Cardiac fibroblast (primary cell): Measurements from ENCODE around the gene NTNG1.

ENCODE experiments used
- DNase-seq, 2 donors: peaks; one replicate each; pipeline versions ENCODE4 v3.0.0 to v3.0.0-alpha.2; 2010; ENCODE audit warnings: low read depth in 2 of 2
- H3K4me3 ChIP-seq, 2 donors: replicated peaks in 1 of 2; 1 replicate in 1 of 2; 2 replicates in 1 of 2; pipeline ENCODE4 v1.5.1; 2011; ENCODE audit warnings: low read depth in 2 of 2, low read length in 2 of 2, mild to moderate bottlenecking in 2 of 2, moderate library complexity in 1 of 2
- TF ChIP-seq, protein P1 (sequence below): IDR thresholded peaks from one replicate; pipeline ENCODE4 v1.5.1; 2011; ENCODE audit warnings: low read depth, mild to moderate bottlenecking, low read length, inconsistent platforms

The NTNG1 gene

GRCh38 chr1:107298526-107298925 lies 157.7 kb downstream of the NTNG1 start:
- no peak for DNase-seq
- H3K4me3 ChIP-seq: no peak overlapping the region
- TF ChIP-seq, protein P1, sequence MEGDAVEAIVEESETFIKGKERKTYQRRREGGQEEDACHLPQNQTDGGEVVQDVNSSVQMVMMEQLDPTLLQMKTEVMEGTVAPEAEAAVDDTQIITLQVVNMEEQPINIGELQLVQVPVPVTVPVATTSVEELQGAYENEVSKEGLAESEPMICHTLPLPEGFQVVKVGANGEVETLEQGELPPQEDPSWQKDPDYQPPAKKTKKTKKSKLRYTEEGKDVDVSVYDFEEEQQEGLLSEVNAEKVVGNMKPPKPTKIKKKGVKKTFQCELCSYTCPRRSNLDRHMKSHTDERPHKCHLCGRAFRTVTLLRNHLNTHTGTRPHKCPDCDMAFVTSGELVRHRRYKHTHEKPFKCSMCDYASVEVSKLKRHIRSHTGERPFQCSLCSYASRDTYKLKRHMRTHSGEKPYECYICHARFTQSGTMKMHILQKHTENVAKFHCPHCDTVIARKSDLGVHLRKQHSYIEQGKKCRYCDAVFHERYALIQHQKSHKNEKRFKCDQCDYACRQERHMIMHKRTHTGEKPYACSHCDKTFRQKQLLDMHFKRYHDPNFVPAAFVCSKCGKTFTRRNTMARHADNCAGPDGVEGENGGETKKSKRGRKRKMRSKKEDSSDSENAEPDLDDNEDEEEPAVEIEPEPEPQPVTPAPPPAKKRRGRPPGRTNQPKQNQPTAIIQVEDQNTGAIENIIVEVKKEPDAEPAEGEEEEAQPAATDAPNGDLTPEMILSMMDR: no peak

DNA sequence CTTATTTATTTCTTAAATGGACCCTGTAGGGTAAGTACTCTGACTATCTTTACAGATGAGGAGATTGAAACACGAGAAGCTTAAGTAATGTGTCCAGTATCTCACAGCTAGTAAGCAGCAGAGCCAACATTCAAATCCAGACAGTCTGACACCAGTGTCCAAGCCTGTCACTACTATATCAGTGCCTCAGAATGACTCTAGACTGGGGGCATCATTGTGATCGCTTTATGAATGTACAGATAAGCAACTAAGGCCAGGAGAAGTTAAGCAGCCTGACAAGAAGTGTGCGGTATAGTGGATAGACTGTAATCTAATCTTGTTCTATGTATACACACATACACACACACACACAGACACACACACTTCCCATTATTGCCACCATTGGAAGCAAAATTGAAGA lies 158.7 kb downstream of the NTNG1 start:
- H3K4me3 ChIP-seq: no peak overlapping the region
- DNase-seq: no peak
- TF ChIP-seq, protein P1: no peak

DNA sequence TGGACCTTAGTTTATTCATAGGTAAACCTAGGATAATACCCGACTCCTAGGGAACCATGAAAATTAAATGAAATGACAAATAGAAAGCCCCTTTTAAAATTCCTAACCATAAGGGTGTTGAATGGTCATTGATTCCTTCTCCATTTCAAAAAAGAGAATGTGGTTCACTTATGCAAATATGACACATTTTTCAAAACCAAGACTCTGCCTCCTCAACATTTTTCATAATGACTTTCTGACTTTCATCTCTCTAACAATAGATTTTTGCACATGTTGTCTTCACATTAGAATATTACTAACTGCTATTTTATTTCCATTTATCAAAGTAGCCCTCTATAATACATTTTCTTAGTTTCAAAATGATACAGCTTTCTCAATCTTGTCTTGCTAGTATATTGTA lies 169.1 kb downstream of the NTNG1 start:
- no peak overlapping the region for H3K4me3 ChIP-seq
- DNase-seq: no peak
- TF ChIP-seq, protein P1: no peak

- no peak overlapping the region for H3K4me3 ChIP-seq
- TF ChIP-seq, protein P1: no peak
Observed at GRCh38 chr1:107315652-107316051, 174.8 kb downstream of the NTNG1 start.

DNA sequence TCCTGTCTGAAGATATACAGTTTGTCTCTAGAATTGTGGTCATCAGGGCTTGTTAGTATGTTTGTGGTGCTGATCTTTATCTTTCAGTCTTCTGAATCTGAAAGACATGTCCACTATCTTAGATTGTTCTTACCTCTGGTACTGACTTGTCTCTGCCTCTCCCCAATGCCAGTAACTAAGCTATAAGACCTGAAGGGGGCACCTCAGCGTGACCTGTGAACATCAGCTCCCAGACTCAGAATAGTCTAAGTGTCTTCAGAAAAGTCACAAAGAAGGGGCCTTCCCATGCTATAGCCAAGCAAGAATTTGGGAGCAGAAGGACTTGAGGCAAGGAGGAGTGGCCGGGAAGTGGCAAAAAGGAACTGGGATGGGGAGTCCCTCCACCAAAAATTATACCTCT lies 178.1 kb downstream of the NTNG1 start:
- TF ChIP-seq, protein P1: no peak
- H3K4me3 ChIP-seq: no peak overlapping the region
- no peak for DNase-seq

More at GRCh38 chr1:107315652-107316051, 174.8 kb downstream of the NTNG1 start:
- no peak for DNase-seq

DNA sequence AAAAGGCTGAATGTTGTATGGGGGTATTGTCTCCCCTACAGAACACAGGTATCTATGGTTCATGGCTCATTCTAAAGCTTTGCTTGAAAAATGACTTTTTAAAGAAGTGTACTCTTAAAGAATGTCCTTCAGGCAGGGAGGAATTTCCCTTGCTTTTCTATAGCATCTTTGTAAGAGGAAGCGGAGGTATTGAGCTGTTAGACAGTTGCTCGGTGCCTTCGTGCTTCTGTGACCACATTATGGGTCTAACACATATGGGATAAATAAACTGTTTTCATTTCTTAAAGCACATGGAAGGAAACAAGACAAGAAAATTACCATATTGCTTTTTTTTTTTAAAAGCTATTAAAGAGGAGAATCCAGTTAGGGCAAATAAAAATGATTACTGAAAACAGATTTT lies 182.9 kb downstream of the NTNG1 start:
- no peak overlapping the region for H3K4me3 ChIP-seq
- no peak for DNase-seq
- TF ChIP-seq, protein P1: no peak

DNA sequence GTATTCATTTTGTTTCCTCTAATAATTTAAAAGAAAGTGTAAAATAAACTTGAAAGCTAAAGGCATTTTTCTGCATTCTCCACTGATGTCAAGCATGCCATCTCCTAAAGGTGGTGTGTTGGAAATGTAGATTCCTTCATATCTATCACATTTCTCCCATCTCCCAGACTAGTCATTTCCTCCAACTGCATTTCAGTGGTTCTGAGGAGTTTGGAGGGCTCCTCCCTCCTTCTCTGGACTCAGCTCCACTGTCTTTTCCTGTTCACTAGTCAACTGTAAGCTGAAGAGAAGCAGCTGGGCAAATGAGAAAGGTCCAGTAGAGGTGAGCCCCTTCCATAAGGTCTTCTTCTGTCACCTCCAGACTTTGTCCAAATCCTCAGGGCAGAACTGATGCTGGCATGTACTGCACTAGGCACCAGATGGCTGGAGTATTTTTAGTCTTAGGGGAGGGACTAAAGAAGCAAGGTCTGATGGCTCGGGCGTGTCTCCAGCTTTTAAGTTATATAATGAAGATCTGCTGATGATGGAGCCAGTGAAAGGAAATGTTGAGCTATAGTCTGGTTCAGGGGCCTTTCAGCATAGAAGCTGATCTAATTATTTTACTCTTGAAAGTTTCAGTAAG lies 186.1 kb downstream of the NTNG1 start:
- no peak overlapping the region for H3K4me3 ChIP-seq
- no peak for DNase-seq
- TF ChIP-seq, protein P1: no peak
